SK-N-SH treated with all-trans-retinoic acid at 6 μM for 48 hours (cell line): ENCODE data around the gene PWWP2B.

ENCODE experiments used
- BACH2 ChIP-seq: fragments of 250-450 bp; sonication (Bioruptor Pico); IDR thresholded peaks from 2 replicates; pipeline ENCODE4 v1.9.0; 2021; ENCODE audit warnings: mild to moderate bottlenecking, borderline replicate concordance
- ISL1 ChIP-seq: fragments of 250-450 bp; sonication (Bioruptor Pico); IDR thresholded peaks from 2 replicates; pipeline ENCODE4 v2.1.2; 2022; ENCODE audit warnings: mild to moderate bottlenecking, moderate library complexity
- OSR1 ChIP-seq: fragments of 250-450 bp; sonication (Bioruptor Pico); IDR thresholded peaks from 2 replicates; pipeline ENCODE4 v1.8.0; 2022; ENCODE audit warnings: moderate library complexity, mild to moderate bottlenecking, inconsistent platforms
- PATZ1 ChIP-seq: fragments of 250-450 bp; sonication (Bioruptor Pico); IDR thresholded peaks from 2 replicates; pipeline ENCODE4 v1.8.0; 2020; ENCODE audit warnings: mild to moderate bottlenecking, moderate library complexity, borderline replicate concordance
- RARB ChIP-seq: fragments of 250-450 bp; sonication (Bioruptor Pico); IDR thresholded peaks from 2 replicates; pipeline ENCODE4 v1.8.0; 2021; ENCODE audit warnings: mild to moderate bottlenecking, moderate library complexity
- SNAI2 ChIP-seq: fragments of 250-450 bp; sonication (Bioruptor Pico); IDR thresholded peaks from 2 replicates; pipeline ENCODE4 v1.5.0; 2020; ENCODE audit warnings: mild to moderate bottlenecking, moderate library complexity
- ZFP30 ChIP-seq: fragments of 450-650 bp; formaldehyde crosslinking; IDR thresholded peaks from 2 replicates; pipeline ENCODE4 v1.5.0; 2022; ENCODE audit warnings: mild to moderate bottlenecking, moderate library complexity

- TF ChIP-seq RARB (CRISPR knock-in tag): no peak
- no peak for TF ChIP-seq SNAI2 (CRISPR knock-in tag)
- no peak for TF ChIP-seq BACH2 (CRISPR knock-in tag)
- no peak for TF ChIP-seq PATZ1 (CRISPR knock-in tag)
- no peak for TF ChIP-seq OSR1 (CRISPR knock-in tag)
- TF ChIP-seq ZFP30 (CRISPR knock-in tag): no peak
- no peak for TF ChIP-seq ISL1
Observed at GRCh38 chr10:132440791-132441565, 44.0 kb downstream of the PWWP2B start.
